ENCODE data around the gene HAO1. TPM values are rescaled to one million over a fixed set of nuclear protein-coding genes. Genes with fewer than 3 reads are reported as not detected.

Gene HAO1
- total and polyA plus RNA-seq, 2 of the 4 experiments (the other 2 are of a cell fraction), result not detected

DNA sequence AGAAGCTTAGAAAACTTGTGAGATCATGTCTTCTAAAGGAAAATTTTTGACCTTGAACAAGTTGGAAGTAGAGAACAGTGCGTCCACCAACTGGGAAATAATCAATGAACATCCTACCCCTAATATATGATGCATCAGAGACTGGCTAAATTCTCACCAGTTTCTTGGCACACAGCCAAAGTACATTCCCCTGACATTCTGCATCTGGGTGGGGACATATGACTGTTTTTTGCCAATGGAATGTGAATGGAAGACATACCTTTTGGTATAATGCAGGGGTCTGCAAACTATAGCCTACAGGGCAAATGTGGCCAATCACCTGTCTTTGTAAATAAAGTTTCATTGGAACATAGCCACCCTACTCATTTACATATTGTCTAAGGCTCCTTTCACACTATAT is 84.7 kb downstream of the HAO1 start:
- Histone ChIP-seq H3K4me1 (ENCODE audit: control insufficient read depth, insufficient read depth, low read length) (peaks cover 2% of the 10 kb centered on the region; the same call in 1 of the 2 replicates), H4K20me1 (ENCODE audit: insufficient read depth, low read length) (no peaks in the 10 kb centered on the region), H3K14ac (replicated peaks; ENCODE audit: low read depth, low read length) (no peak overlapping the region), H2BK15ac (ENCODE audit: low read depth, low read length) (no peak overlapping the region), H3K4ac (ENCODE audit: low read depth, low read length) (no peak overlapping the region), H2AK9ac (replicated peaks; ENCODE audit: low read depth, low read length, poor library complexity) (no peak overlapping the region), H3K23ac (ENCODE audit: low read depth, low read length) (no peak overlapping the region), H2BK5ac (ENCODE audit: low read depth, low read length, poor library complexity, severe bottlenecking) (no peak overlapping the region), H3K9me3 (ENCODE audit: control insufficient read depth, insufficient read depth, low read length) (no peaks in the 10 kb centered on the region), H2BK120ac (ENCODE audit: low read depth, low read length) (no peak overlapping the region), H3K9ac (ENCODE audit: low read depth, low read length) (no peak overlapping the region), H2BK20ac (ENCODE audit: low read depth, low read length) (no peak overlapping the region), H2AFZ (replicated peaks; ENCODE audit: low read length, poor library complexity) (no peak overlapping the region), H3K27me3 (ENCODE audit: control insufficient read depth, insufficient read depth, low read length) (no peaks in the 10 kb centered on the region), H4K8ac (ENCODE audit: low read depth in 2 of 2, low read length in 2 of 2) (no peak overlapping the region), H3K36me3 (ENCODE audit: control insufficient read depth, insufficient read depth, low read length) (no peaks in the 10 kb centered on the region), H4K5ac (ENCODE audit: low read depth, low read length) (no peak overlapping the region), H3K79me1 (ENCODE audit: low read depth in 1 of 2, low read length in 2 of 2) (no peaks in the 10 kb centered on the region), H2AK5ac (ENCODE audit: low read depth, low read length) (no peak overlapping the region), H3K56ac (ENCODE audit: extremely low read depth, insufficient read depth, low read length) (no peak overlapping the region), H3K18ac (ENCODE audit: low read depth, low read length) (no peak overlapping the region), H4K91ac (ENCODE audit: insufficient read depth, low read depth, low read length) (no peak overlapping the region), H3K4me2 (ENCODE audit: low read depth, low read length) (no peak overlapping the region), H3K9me1 (ENCODE audit: insufficient read depth, low read length) (no peaks in the 10 kb centered on the region), H3K4me3 (ENCODE audit: insufficient read depth, low read depth, low read length) (no peak overlapping the region), H3K27ac (ENCODE audit: insufficient read depth, low read length) (no peak overlapping the region)
- in situ Hi-C loops (cut with MboI; ENCODE audit: low sequenced_read_pairs) (loop anchor here (10.0 kb wide), 1 partner anchor 1021 kb away; no protein-coding TSS in a partner anchor), dilution Hi-C loops (cut with HindIII; ENCODE audit: low sequenced_read_pairs, unreplicated experiment) (no loop called here), intact Hi-C loops (cut with micrococcal nuclease) (loop anchor here (5.0 kb wide), 2 partner anchors 1218 to 1713 kb away; no protein-coding TSS in a partner anchor)
- POLR2A ChIA-PET (ENCODE audit: unreplicated experiment), result no interaction called here
- no peak for ATAC-seq (ENCODE audit: low read depth)
- WGBS, 2 experiments (ENCODE audit: extremely low coverage in 2 of 2, insufficient read length in 1 of 2), result no CpG with 5 or more reads among the region's 1 CpG
- CTCF ChIA-PET, result no interaction called here
- no peak for DNase-seq
- no TSS peak for BruUV-seq (replicated peaks)
- no peak for TF ChIP-seq CEBPB (IDR thresholded peaks at IDR 0.05; ENCODE audit: low read depth, low read length)
- TF ChIP-seq, protein P1, sequence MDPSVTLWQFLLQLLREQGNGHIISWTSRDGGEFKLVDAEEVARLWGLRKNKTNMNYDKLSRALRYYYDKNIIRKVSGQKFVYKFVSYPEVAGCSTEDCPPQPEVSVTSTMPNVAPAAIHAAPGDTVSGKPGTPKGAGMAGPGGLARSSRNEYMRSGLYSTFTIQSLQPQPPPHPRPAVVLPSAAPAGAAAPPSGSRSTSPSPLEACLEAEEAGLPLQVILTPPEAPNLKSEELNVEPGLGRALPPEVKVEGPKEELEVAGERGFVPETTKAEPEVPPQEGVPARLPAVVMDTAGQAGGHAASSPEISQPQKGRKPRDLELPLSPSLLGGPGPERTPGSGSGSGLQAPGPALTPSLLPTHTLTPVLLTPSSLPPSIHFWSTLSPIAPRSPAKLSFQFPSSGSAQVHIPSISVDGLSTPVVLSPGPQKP (IDR thresholded peaks at IDR 0.05; ENCODE audit: borderline replicate concordance, low read depth, low read length), result no peak
- TF ChIP-seq CHD1 (IDR thresholded peaks at IDR 0.05; ENCODE audit: low read depth, low read length), result no peak
- TF ChIP-seq BHLHE40 (IDR thresholded peaks at IDR 0.05; ENCODE audit: low read depth, low read length), result no peak
- TF ChIP-seq SMC3 (IDR thresholded peaks at IDR 0.05; ENCODE audit: low read depth, low read length), result no peak
- TF ChIP-seq, protein P2, sequence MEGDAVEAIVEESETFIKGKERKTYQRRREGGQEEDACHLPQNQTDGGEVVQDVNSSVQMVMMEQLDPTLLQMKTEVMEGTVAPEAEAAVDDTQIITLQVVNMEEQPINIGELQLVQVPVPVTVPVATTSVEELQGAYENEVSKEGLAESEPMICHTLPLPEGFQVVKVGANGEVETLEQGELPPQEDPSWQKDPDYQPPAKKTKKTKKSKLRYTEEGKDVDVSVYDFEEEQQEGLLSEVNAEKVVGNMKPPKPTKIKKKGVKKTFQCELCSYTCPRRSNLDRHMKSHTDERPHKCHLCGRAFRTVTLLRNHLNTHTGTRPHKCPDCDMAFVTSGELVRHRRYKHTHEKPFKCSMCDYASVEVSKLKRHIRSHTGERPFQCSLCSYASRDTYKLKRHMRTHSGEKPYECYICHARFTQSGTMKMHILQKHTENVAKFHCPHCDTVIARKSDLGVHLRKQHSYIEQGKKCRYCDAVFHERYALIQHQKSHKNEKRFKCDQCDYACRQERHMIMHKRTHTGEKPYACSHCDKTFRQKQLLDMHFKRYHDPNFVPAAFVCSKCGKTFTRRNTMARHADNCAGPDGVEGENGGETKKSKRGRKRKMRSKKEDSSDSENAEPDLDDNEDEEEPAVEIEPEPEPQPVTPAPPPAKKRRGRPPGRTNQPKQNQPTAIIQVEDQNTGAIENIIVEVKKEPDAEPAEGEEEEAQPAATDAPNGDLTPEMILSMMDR (conservative IDR thresholded peaks at IDR 0.05; ENCODE audit: low read depth, low read length), result no peak

All from IMR-90 (cell line).